Measurements from ENCODE around the gene USP12. TPM values are rescaled to one million over a fixed set of nuclear protein-coding genes. Genes with fewer than 3 reads are reported as not detected.

USP12 gene
- total RNA-seq, 1 donor from 2014 or later = 32.6 TPM

GRCh38 chr13:27117158-27117557 lies 54.5 kb downstream of the USP12 start:
- DNase-seq (ENCODE audit: extremely low spot score, unreplicated experiment) = no peak
- Mint-ChIP-seq H3K36me3 (ENCODE audit: unreplicated experiment) (peaks cover 18% of the 10 kb centered on the region), H3K4me1 (ENCODE audit: unreplicated experiment) (peaks cover 60% of the 10 kb centered on the region), H3K27ac (ENCODE audit: unreplicated experiment) (peak overlapping the region; percentile 39), H3K9me3 (ENCODE audit: unreplicated experiment) (no peaks in the 10 kb centered on the region), H3K27me3 (ENCODE audit: unreplicated experiment) (no peaks in the 10 kb centered on the region), H3K4me3 (ENCODE audit: unreplicated experiment) (no peak overlapping the region)
- no peak for TF ChIP-seq CTCF (IDR thresholded peaks at IDR 0.05)

GRCh38 chr13:27113436-27113835 lies 58.2 kb downstream of the USP12 start:
- Mint-ChIP-seq H3K4me1 (ENCODE audit: unreplicated experiment) (peaks cover 25% of the 10 kb centered on the region), H3K27me3 (ENCODE audit: unreplicated experiment) (no peaks in the 10 kb centered on the region), H3K4me3 (ENCODE audit: unreplicated experiment) (no peak overlapping the region), H3K9me3 (ENCODE audit: unreplicated experiment) (no peaks in the 10 kb centered on the region), H3K27ac (ENCODE audit: unreplicated experiment) (no peak overlapping the region), H3K36me3 (ENCODE audit: unreplicated experiment) (peaks cover 15% of the 10 kb centered on the region)
- no peak for TF ChIP-seq CTCF (IDR thresholded peaks at IDR 0.05)
- DNase-seq (ENCODE audit: extremely low spot score, unreplicated experiment) = no peak

GRCh38 chr13:27112006-27112405 lies 59.6 kb downstream of the USP12 start:
- no peak overlapping the region for H3K27ac Mint-ChIP-seq (ENCODE audit: unreplicated experiment)
- no peak for TF ChIP-seq CTCF (IDR thresholded peaks at IDR 0.05)
- DNase-seq (ENCODE audit: extremely low spot score, unreplicated experiment) = no peak
- no peaks in the 10 kb centered on the region for H3K27me3 Mint-ChIP-seq (ENCODE audit: unreplicated experiment)
- H3K4me1 Mint-ChIP-seq (ENCODE audit: unreplicated experiment) = peaks cover 12% of the 10 kb centered on the region
- H3K9me3 Mint-ChIP-seq (ENCODE audit: unreplicated experiment) = no peaks in the 10 kb centered on the region
- no peak overlapping the region for H3K4me3 Mint-ChIP-seq (ENCODE audit: unreplicated experiment)
- peaks cover 15% of the 10 kb centered on the region for H3K36me3 Mint-ChIP-seq (ENCODE audit: unreplicated experiment)

GRCh38 chr13:27110056-27110746 lies 61.4 kb downstream of the USP12 start:
- Mint-ChIP-seq H3K36me3 (ENCODE audit: unreplicated experiment) (peaks cover 12% of the 10 kb centered on the region), H3K27me3 (ENCODE audit: unreplicated experiment) (no peaks in the 10 kb centered on the region), H3K9me3 (ENCODE audit: unreplicated experiment) (no peaks in the 10 kb centered on the region), H3K27ac (ENCODE audit: unreplicated experiment) (no peak overlapping the region), H3K4me3 (ENCODE audit: unreplicated experiment) (no peak overlapping the region), H3K4me1 (ENCODE audit: unreplicated experiment) (peaks cover 5% of the 10 kb centered on the region)
- no peak for DNase-seq (ENCODE audit: extremely low spot score, unreplicated experiment)
- TF ChIP-seq CTCF (IDR thresholded peaks at IDR 0.05) = no peak

- TF ChIP-seq CTCF (IDR thresholded peaks at IDR 0.05) = no peak
- Mint-ChIP-seq H3K27me3 (ENCODE audit: unreplicated experiment) (no peaks in the 10 kb centered on the region), H3K36me3 (ENCODE audit: unreplicated experiment) (peaks cover 22% of the 10 kb centered on the region), H3K4me3 (ENCODE audit: unreplicated experiment) (no peak overlapping the region), H3K9me3 (ENCODE audit: unreplicated experiment) (no peaks in the 10 kb centered on the region), H3K4me1 (ENCODE audit: unreplicated experiment) (peaks cover 16% of the 10 kb centered on the region), H3K27ac (ENCODE audit: unreplicated experiment) (no peak overlapping the region)
- DNase-seq (ENCODE audit: extremely low spot score, unreplicated experiment) = no peak
Observed at GRCh38 chr13:27106144-27106543, 65.5 kb downstream of the USP12 start.
